ENCODE measurements around the gene TNFRSF12A.

- TF ChIP-seq POLR2AphosphoS5 (IDR thresholded peaks at IDR 0.05; ENCODE audit: borderline replicate concordance, low read depth, low read length), result no peak
- no peak for TF ChIP-seq EZH2 (IDR thresholded peaks at IDR 0.05)
These were observed 38.2 kb downstream of the TNFRSF12A start for GRCh38 chr16:3058139-3059030.

All from SK-N-MC (cell line).